Spinal cord (tissue), 10 donors: ENCODE results near the gene LSM10. TPM values are rescaled to one million over a fixed set of nuclear protein-coding genes. Genes with fewer than 3 reads are reported as not detected.
A peak's percentile ranks its signal among the peaks of the same experiment; 100 is the strongest.

ENCODE experiments used
- DNase-seq, 6 donors: peaks; one replicate each; pipeline versions ENCODE4 v3.0.0 to v3.0.0-alpha.2; 2013 to 2015; ENCODE audit warnings: low spot score in 6 of 6, low read depth in 4 of 6
- H3K27ac ChIP-seq: one replicate; pipeline ENCODE4 v1.5.1; 2013; ENCODE audit warnings: low read depth, low read length, control low read depth
- H3K27me3 ChIP-seq: one replicate; pipeline ENCODE4 v1.6.1; 2013; ENCODE audit warnings: low read length; ENCODE audit not compliant: control insufficient read depth, insufficient read depth
- H3K36me3 ChIP-seq: one replicate; pipeline ENCODE4 v1.6.1; 2013; ENCODE audit warnings: low read length; ENCODE audit not compliant: control insufficient read depth, insufficient read depth
- H3K4me1 ChIP-seq: one replicate; pipeline ENCODE4 v1.6.1; 2013; ENCODE audit warnings: low read length; ENCODE audit not compliant: control insufficient read depth, insufficient read depth
- H3K4me3 ChIP-seq: one replicate; pipeline ENCODE4 v1.5.1; 2013; ENCODE audit warnings: low read depth, low read length, control low read depth
- H3K9me3 ChIP-seq: one replicate; pipeline ENCODE4 v1.6.1; 2013; ENCODE audit warnings: low read length; ENCODE audit not compliant: control insufficient read depth, insufficient read depth
- WGBS: methylation state at CpG from one replicate; pipeline ENCODE4 v1.1.5; 2013; ENCODE audit warnings: missing lambda C conversion rate; ENCODE audit not compliant: insufficient coverage; 5-methylcytosine and 5-hydroxymethylcytosine counted together
- polyA plus RNA-seq, 2 donors: library from polyadenylated mRNA; unstranded; fragments of 120-200 nt; gene quantifications; one replicate each; pipeline ENCODE4 v1.2.1, GENCODE V29; 2013; ENCODE audit not compliant: insufficient read length in 2 of 2
- total RNA-seq, 2 donors: library from RNA; depleted of rRNA in 1 of 2; stranded (reverse); fragments of 120-200 nt in 1 of 2; fragments of >200 nt in 1 of 2; gene quantifications; one replicate each; pipeline versions ENCODE4 v1.2.3 to v1.2.4, GENCODE V29; 2013 to 2014
- donor health status: healthy.

The LSM10 gene
- total and polyA plus RNA-seq, 4 donors: 7.6 to 56.5 (median 27.8) TPM

- Histone ChIP-seq H3K4me3 (no peak overlapping the region), H3K36me3 (peaks cover 22% of the 10 kb centered on the region), H3K27me3 (no peaks in the 10 kb centered on the region), H3K9me3 (no peaks in the 10 kb centered on the region), H3K27ac (no peak overlapping the region), H3K4me1 (no peaks in the 10 kb centered on the region)
- DNase-seq: no peak
- WGBS: 92% methylated on average over 9 of the region's 15 CpGs
These were observed 18.1 kb upstream of the LSM10 start for GRCh38 chr1:36415661-36416326.

GRCh38 chr1:36414384-36414783, 16.7 kb upstream of the LSM10 start:
- no peak overlapping the region for H3K27ac ChIP-seq
- no peaks in the 10 kb centered on the region for H3K4me1 ChIP-seq
- H3K4me3 ChIP-seq: no peak overlapping the region
- WGBS: 100% methylated on average over 1 of the region's 4 CpGs
- H3K36me3 ChIP-seq: peaks cover 17% of the 10 kb centered on the region
- no peaks in the 10 kb centered on the region for H3K9me3 ChIP-seq
- H3K27me3 ChIP-seq: no peaks in the 10 kb centered on the region
- no peak for DNase-seq

GRCh38 chr1:36411674-36412648, 14.3 kb upstream of the LSM10 start:
- no peak for DNase-seq
- no peaks in the 10 kb centered on the region for H3K9me3 ChIP-seq
- H3K4me1 ChIP-seq: no peaks in the 10 kb centered on the region
- no peaks in the 10 kb centered on the region for H3K27me3 ChIP-seq
- H3K27ac ChIP-seq: no peak overlapping the region
- WGBS: 60% methylated on average over 8 of the region's 11 CpGs
- peaks cover 7% of the 10 kb centered on the region for H3K36me3 ChIP-seq
- H3K4me3 ChIP-seq: no peak overlapping the region

- H3K4me3 ChIP-seq: no peak overlapping the region
- H3K36me3 ChIP-seq: no peaks in the 10 kb centered on the region
- no peak overlapping the region for H3K27ac ChIP-seq
- H3K9me3 ChIP-seq: no peaks in the 10 kb centered on the region
- no peaks in the 10 kb centered on the region for H3K27me3 ChIP-seq
- DNase-seq: no peak
- 92% methylated on average over 2 of the region's 2 CpGs for WGBS
- H3K4me1 ChIP-seq: no peaks in the 10 kb centered on the region
These were observed 10.8 kb upstream of the LSM10 start for GRCh38 chr1:36408479-36408878.

GRCh38 chr1:36406440-36406839, 8.7 kb upstream of the LSM10 start:
- 60% methylated on average over 1 of the region's 1 CpG for WGBS
- peaks cover 4% of the 10 kb centered on the region for H3K4me1 ChIP-seq
- H3K27me3 ChIP-seq: no peaks in the 10 kb centered on the region
- no peak for DNase-seq
- H3K27ac ChIP-seq: no peak overlapping the region
- H3K4me3 ChIP-seq: no peak overlapping the region
- no peaks in the 10 kb centered on the region for H3K36me3 ChIP-seq
- H3K9me3 ChIP-seq: no peaks in the 10 kb centered on the region

- Histone ChIP-seq H3K27ac (no peak overlapping the region), H3K4me1 (peaks cover 12% of the 10 kb centered on the region), H3K9me3 (no peaks in the 10 kb centered on the region), H3K4me3 (no peak overlapping the region), H3K27me3 (no peaks in the 10 kb centered on the region), H3K36me3 (no peaks in the 10 kb centered on the region)
- peak in 1 of 6 donors; percentile 72 for DNase-seq
- no CpG with 5 or more reads among the region's 4 CpGs for WGBS
These were observed 4.8 kb upstream of the LSM10 start for GRCh38 chr1:36402504-36402890.

- H3K4me3 ChIP-seq: no peak overlapping the region
- peaks cover 17% of the 10 kb centered on the region for H3K4me1 ChIP-seq
- WGBS: 87% methylated on average over 12 of the region's 12 CpGs
- DNase-seq: no peak
- no peaks in the 10 kb centered on the region for H3K36me3 ChIP-seq
- no peaks in the 10 kb centered on the region for H3K9me3 ChIP-seq
- no peak overlapping the region for H3K27ac ChIP-seq
- H3K27me3 ChIP-seq: no peaks in the 10 kb centered on the region
These were observed 4.1 kb upstream of the LSM10 start for GRCh38 chr1:36401602-36402503.

- Histone ChIP-seq H3K9me3 (no peaks in the 10 kb centered on the region), H3K27me3 (no peaks in the 10 kb centered on the region), H3K4me1 (peaks cover 23% of the 10 kb centered on the region), H3K27ac (no peak overlapping the region), H3K4me3 (no peak overlapping the region), H3K36me3 (no peaks in the 10 kb centered on the region)
- DNase-seq: no peak
- 78% methylated on average over 21 of the region's 22 CpGs for WGBS
These were observed 3.3 kb upstream of the LSM10 start for GRCh38 chr1:36400825-36401601.

GRCh38 chr1:36400514-36400824, 2.8 kb upstream of the LSM10 start:
- Histone ChIP-seq H3K9me3 (no peaks in the 10 kb centered on the region), H3K4me3 (no peak overlapping the region), H3K27ac (no peak overlapping the region), H3K36me3 (no peaks in the 10 kb centered on the region), H3K4me1 (peaks cover 23% of the 10 kb centered on the region), H3K27me3 (no peaks in the 10 kb centered on the region)
- 81% methylated on average over 10 of the region's 10 CpGs for WGBS
- no peak for DNase-seq
